K562 (cell line): ENCODE measurements around the gene SULT2B1. TPM values are rescaled to one million over a fixed set of nuclear protein-coding genes. Genes with fewer than 3 reads are reported as not detected.

Experiments
- ATAC-seq: fragments of 200-7000 bp; cut with Tn5 transposase; 3 replicates; pipeline ENCODE4 v1.9.1; 2020; ENCODE audit warnings: moderate library complexity
- BruUV-seq: library from RNA; stranded (reverse); fragments of 400-500 nt; replicated peaks from 2 replicates; lab custom pipeline; 2021; lab: Mats Ljungman, UMichigan
- CTCF ChIA-PET: fragments of 300-600 bp; formaldehyde crosslinking; extraction: SDS; loops from one replicate; lab custom pipeline; 2021; ENCODE audit warnings: low intra/inter-chr PET ratio; lab: Yijun Ruan, JAX
- POLR2A ChIA-PET: fragments of 300-600, 350-650 bp; sonication (Branson Sonifier 250); formaldehyde crosslinking; extraction: SDS; loops from one replicate; lab custom pipeline; 2021; ENCODE audit warnings: antibody characterized with exemption, inconsistent platforms; lab: Yijun Ruan, JAX
- DNase-seq, 4 experiments: peaks; one replicate each; pipeline versions ENCODE4 v3.0.0 to v3.0.0-alpha.2; 2011 to 2018; ENCODE audit warnings: low spot score in 3 of 4, mixed read lengths in 3 of 4; ENCODE audit errors: extremely low read depth in 1 of 4
- FAIRE-seq: peaks from 2 replicates; lab custom pipeline; 2011; peaks lifted over from hg19 to GRCh38; lab: Jason Lieb, UNC
- H2AFZ ChIP-seq: 2 replicates; pipeline ENCODE4 v1.6.0; 2011; ENCODE audit warnings: low read depth, low read length, control low read depth, inconsistent platforms
- H3K27ac ChIP-seq: fragments of 200-600 bp; 3 replicates; pipeline ENCODE4 v1.8.0; 2011; ENCODE audit warnings: low read depth, mild to moderate bottlenecking, control low read depth, inconsistent platforms, low read length, moderate library complexity, mixed read lengths; ENCODE audit errors: extremely low read depth
- H3K27me3 ChIP-seq, 2 experiments: fragments of 300-600 bp in 1 of 2; 2 replicates in 1 of 2; 3 replicates in 1 of 2; pipeline versions ENCODE4 v1.6.0 to v1.8.0; 2011; ENCODE audit warnings: inconsistent platforms in 2 of 2, low read length in 2 of 2, mild to moderate bottlenecking in 1 of 2, mixed read lengths in 1 of 2, moderate library complexity in 1 of 2; ENCODE audit not compliant: control insufficient read depth in 2 of 2, insufficient read depth in 2 of 2
- H3K36me3 ChIP-seq: fragments of 300-600 bp; 3 replicates; pipeline ENCODE4 v1.8.0; 2011; ENCODE audit warnings: mild to moderate bottlenecking, low read length, inconsistent platforms; ENCODE audit not compliant: control insufficient read depth, insufficient read depth
- H3K4me1 ChIP-seq, 2 experiments: fragments of 200-600 bp in 1 of 2; replicated peaks in 1 of 2; 2 replicates in 1 of 2; 3 replicates in 1 of 2; pipeline versions ENCODE4 v1.5.1 to v1.8.0; 2011; ENCODE audit warnings: inconsistent platforms in 2 of 2, low read length in 2 of 2, mild to moderate bottlenecking in 1 of 2, mixed read lengths in 1 of 2, moderate library complexity in 1 of 2; ENCODE audit not compliant: control insufficient read depth in 2 of 2, insufficient read depth in 2 of 2
- H3K4me2 ChIP-seq: 2 replicates; pipeline ENCODE4 v1.6.1; 2011; ENCODE audit warnings: low read length, control low read depth, inconsistent platforms, mixed read lengths; ENCODE audit not compliant: insufficient read depth
- H3K4me3 ChIP-seq: fragments of 200-600 bp; sonication (generic), shearing (Covaris generic); 2 replicates; pipeline ENCODE4 v1.5.1; 2016; ENCODE audit warnings: control low read depth, inconsistent platforms
- H3K79me2 ChIP-seq: fragments of 200-600 bp; 3 replicates; pipeline ENCODE4 v1.8.0; 2011; ENCODE audit warnings: low read length, inconsistent platforms; ENCODE audit not compliant: control insufficient read depth, insufficient read depth
- H3K9ac ChIP-seq, 2 experiments: 2 replicates each; pipeline versions ENCODE4 v1.6.0 to v1.6.1; 2011; ENCODE audit warnings: low read depth in 2 of 2, low read length in 2 of 2, control low read depth in 1 of 2, inconsistent platforms in 1 of 2, mild to moderate bottlenecking in 1 of 2, mixed read lengths in 1 of 2; ENCODE audit not compliant: insufficient read depth in 1 of 2
- H3K9me1 ChIP-seq: one replicate; pipeline ENCODE4 v1.6.0; 2011; ENCODE audit warnings: inconsistent platforms, mild to moderate bottlenecking, low read length, moderate library complexity; ENCODE audit not compliant: control insufficient read depth, insufficient read depth
- H3K9me3 ChIP-seq: replicated peaks from 2 replicates; pipeline ENCODE4 v1.5.1; 2011; ENCODE audit warnings: low read depth, low read length, inconsistent platforms; ENCODE audit not compliant: control insufficient read depth, insufficient read depth
- H4K20me1 ChIP-seq: replicated peaks from 2 replicates; pipeline ENCODE4 v1.6.1; 2011; ENCODE audit warnings: low read length, inconsistent platforms, mixed read lengths; ENCODE audit not compliant: control insufficient read depth, insufficient read depth
- CREB1 ChIP-seq, 2 experiments: sonication (generic) in 1 of 2; formaldehyde crosslinking in 1 of 2; IDR thresholded peaks; 2 replicates each; pipeline versions ENCODE4 v1.6.1 to v1.8.0; 2012 to 2022; ENCODE audit warnings: inconsistent platforms in 1 of 2, mild to moderate bottlenecking in 1 of 2, missing genetic modification reagents in 1 of 2, moderate library complexity in 1 of 2
- E2F4 ChIP-seq: sonication (generic); formaldehyde crosslinking; IDR thresholded peaks from 2 replicates; pipeline ENCODE4 v1.8.0; 2022; ENCODE audit warnings: mild to moderate bottlenecking, low read depth, missing genetic modification reagents
- GABPB1 ChIP-seq: sonication (generic); formaldehyde crosslinking; IDR thresholded peaks from 2 replicates; pipeline ENCODE4 v1.8.0; 2022; ENCODE audit warnings: mild to moderate bottlenecking, missing genetic modification reagents
- MAFF ChIP-seq: IDR thresholded peaks from 2 replicates; pipeline ENCODE4 v1.6.1; 2012; ENCODE audit warnings: low read length, improper control_type of control experiment
- NCOA1 ChIP-seq: fragments of 450-650 bp; IDR thresholded peaks from 2 replicates; pipeline ENCODE4 v1.6.1; 2016; ENCODE audit warnings: low read depth
- RBM14 ChIP-seq: fragments of 200-400 bp; formaldehyde crosslinking; IDR thresholded peaks from 2 replicates; pipeline ENCODE4 v1.6.1; 2018; ENCODE audit warnings: low read depth, mild to moderate bottlenecking, low read length, moderate library complexity, borderline replicate concordance; ENCODE audit not compliant: insufficient read depth
- WHSC1 ChIP-seq: IDR thresholded peaks from one replicate; pipeline ENCODE4 v1.6.1; 2012; ENCODE audit warnings: low read length, control low read depth, inconsistent platforms
- YY1 ChIP-seq, 3 experiments: IDR thresholded peaks; 2 replicates each; pipeline ENCODE4 v1.6.1; 2011; ENCODE audit warnings: low read length in 2 of 3, mild to moderate bottlenecking in 2 of 3, moderate library complexity in 2 of 3, borderline replicate concordance in 1 of 3, control low read depth in 1 of 3, low read depth in 1 of 3; ENCODE audit not compliant: insufficient read depth in 3 of 3, insufficient replicate concordance in 2 of 3, control insufficient read depth in 1 of 3, insufficient read length in 1 of 3; ENCODE audit errors: extremely low read depth in 1 of 3
- ZBTB7A ChIP-seq: IDR thresholded peaks from 2 replicates; pipeline ENCODE4 v1.6.1; 2011; ENCODE audit warnings: low read depth, mild to moderate bottlenecking, low read length, moderate library complexity, borderline replicate concordance; ENCODE audit not compliant: control insufficient read depth
- ZNF143 ChIP-seq: sonication (generic); formaldehyde crosslinking; IDR thresholded peaks from 2 replicates; pipeline ENCODE4 v1.9.0; 2022; ENCODE audit warnings: mild to moderate bottlenecking, missing genetic modification reagents
- ZNF146 ChIP-seq: IDR thresholded peaks from one replicate; pipeline ENCODE4 v1.6.1; 2018; ENCODE audit warnings: missing compliant biosample characterization; ENCODE audit not compliant: unreplicated experiment
- ZNF175 ChIP-seq: fragments of 200-800 bp; sonication (Bioruptor generic); IDR thresholded peaks from 2 replicates; pipeline ENCODE4 v1.6.1; 2016; ENCODE audit warnings: low read depth, mild to moderate bottlenecking, missing genetic modification characterization, missing compliant biosample characterization
- ZNF197 ChIP-seq: fragments of 200-800 bp; sonication (Bioruptor generic); IDR thresholded peaks from 2 replicates; pipeline ENCODE4 v1.6.1; 2016; ENCODE audit warnings: low read depth, missing genetic modification characterization, missing compliant biosample characterization
- ZNF57 ChIP-seq: fragments of 450-650 bp; formaldehyde crosslinking; IDR thresholded peaks from 2 replicates; pipeline ENCODE4 v1.4.0; 2020; ENCODE audit warnings: mild to moderate bottlenecking, moderate library complexity
- ZNF644 ChIP-seq: fragments of 200-800 bp; sonication (Bioruptor generic); IDR thresholded peaks from 2 replicates; pipeline ENCODE4 v1.6.1; 2016; ENCODE audit warnings: low read depth, missing genetic modification characterization, missing compliant biosample characterization
- ZNF79 ChIP-seq: fragments of 250-450 bp; sonication (Bioruptor Pico); IDR thresholded peaks from 2 replicates; pipeline ENCODE4 v1.4.0; 2020; ENCODE audit warnings: low read depth, mild to moderate bottlenecking, moderate library complexity
- WGBS: fragments of 100-300 bp; shearing (Covaris generic); methylation state at CpG from one replicate; pipeline ENCODE4 v1.1.6; 2016; ENCODE audit warnings: low coverage, mixed read lengths; ENCODE audit not compliant: insufficient coverage; ENCODE audit errors: missing lambda C conversion rate; 5-methylcytosine and 5-hydroxymethylcytosine counted together
- in situ Hi-C: fragments of 300-500 bp; cut with MboI; formaldehyde crosslinking; loops from 4 replicates; pipeline ENCODE4 v1.15.0; 2018; ENCODE audit warnings: inconsistent platforms, mixed read lengths
- intact Hi-C: fragments of 100-400 bp; cut with micrococcal nuclease; formaldehyde crosslinking; loops from 2 replicates; pipeline ENCODE4 v1.14.2; 2022
- polyA plus RNA-seq, 8 experiments: library from polyadenylated mRNA; depleted of rRNA in 4 of 8; stranded (reverse) in 5 of 8; unstranded in 3 of 8; fragments of >200 nt; fragmentation: Nextera tagmentation in 2 of 8; fragmentation: Illumina TruSeq in 1 of 8; extraction: Ambion mirVana in 2 of 8; extraction: Trizol in 1 of 8; gene quantifications; 2 replicates each; pipeline versions ENCODE4 v1.2.1 to v1.2.3, GENCODE V29; 2011 to 2014; ENCODE audit warnings: inconsistent platforms in 1 of 8, missing spikeins in 1 of 8
- total RNA-seq, 7 experiments: library from RNA; depleted of rRNA in 6 of 7; stranded (reverse); fragments of >200 nt in 6 of 7; fragmentation: Illumina TruSeq in 2 of 7; extraction: Trizol in 2 of 7; gene quantifications; 2 replicates each; pipeline versions ENCODE4 v1.2.1 to v1.2.3, GENCODE V29; 2011 to 2021; ENCODE audit warnings: low replicate concordance in 1 of 7
- TF ChIP-seq, protein P1 (sequence below): fragments of 200-800 bp; sonication (Bioruptor generic); IDR thresholded peaks from 2 replicates; pipeline ENCODE4 v1.6.1; 2017; ENCODE audit warnings: missing genetic modification characterization, missing compliant biosample characterization

The SULT2B1 gene
- total and polyA plus RNA-seq, 9 of the 15 experiments (the other 6 are each of a cell fraction or from before 2014, with no cell fraction given): 0.09 to 0.62 (median 0.22) TPM; not detected in 2

DNA sequence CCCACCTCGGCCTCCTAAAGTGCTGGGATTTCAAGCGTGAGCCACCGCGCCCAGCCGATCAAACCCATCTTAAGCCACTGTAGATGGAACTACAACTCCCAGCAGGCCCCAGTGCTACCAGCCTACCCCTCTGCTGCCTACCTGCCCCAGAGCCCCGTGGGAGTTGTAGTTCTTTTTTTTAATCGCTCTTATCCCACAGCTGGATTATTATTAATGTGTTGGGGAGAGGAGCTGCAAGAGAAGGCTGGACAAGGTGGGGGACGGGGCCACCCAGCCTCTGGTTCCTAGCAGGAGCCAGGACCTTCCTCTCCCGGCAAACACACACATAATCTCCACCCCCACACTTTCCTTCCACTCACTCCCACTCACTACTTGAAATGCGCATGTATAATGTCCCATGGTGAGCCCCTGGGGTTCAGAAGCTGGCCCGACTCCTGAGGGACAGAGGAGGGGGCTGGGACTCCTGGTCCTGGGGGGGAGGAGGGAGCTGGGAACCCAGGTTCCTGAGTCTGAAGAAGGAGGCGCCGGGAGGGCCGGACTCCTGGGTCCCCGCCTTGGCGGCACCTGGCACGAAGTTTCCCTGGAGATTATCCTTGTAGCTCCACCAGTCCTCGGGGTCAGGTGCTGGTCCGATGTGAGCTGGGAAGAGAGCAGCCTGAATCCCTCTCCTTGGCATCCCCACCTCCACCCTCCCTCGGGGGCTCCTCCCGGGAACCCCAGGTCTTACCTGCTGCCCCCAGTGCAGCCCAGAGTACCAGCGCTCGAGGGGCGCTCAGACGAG lies 93.1 kb downstream of the SULT2B1 start:
- DNase-seq (peak; percentile 52 to 87 (median 65)), FAIRE-seq (peak; percentile 83), ATAC-seq (peak; percentile 72)
- Histone ChIP-seq H3K79me2 (peaks cover under 1% of the 10 kb centered on the region; the same call in 1 of the 3 replicates), H3K4me1 (peaks cover 21 to 38% of the 10 kb centered on the region in 2 experiments; a peak in 4 of 5 replicates), H3K4me2 (peak overlapping the region; percentile 84), H2AFZ (peak overlapping the region; percentile 95), H3K9me1 (no peaks in the 10 kb centered on the region), H3K36me3 (no peaks in the 10 kb centered on the region), H3K27me3 (no peaks in the 10 kb centered on the region), H4K20me1 (no peaks in the 10 kb centered on the region), H3K9me3 (no peaks in the 10 kb centered on the region), H3K4me3 (peak overlapping the region; percentile 56), H3K9ac (peak overlapping the region; percentile 43 to 87), H3K27ac (no peak overlapping the region)
- 6% methylated on average over 14 of the region's 25 CpGs for WGBS
- ChIA-PET CTCF (interaction anchor here (0.8 to 0.9 kb wide), 2 partner anchors 94 to 192 kb away, joined by 4 to 6 read pairs; no protein-coding TSS in a partner anchor), POLR2A (interaction anchor here (0.5 to 1.3 kb wide), 11 partner anchors 11 to 945 kb away, joined by 3 to 7 read pairs (median 3); partner anchors contain the start of gene PPP1R15A)
- no TSS peak for BruUV-seq
- in situ Hi-C loops: loop anchor here (5.0 to 10.0 kb wide), 4 partner anchors 97 to 330 kb away; partner anchors contain the start of genes HSD17B14 and RASIP1
- intact Hi-C loops: loop anchor here (5.0 kb wide), 1 partner anchor 92 kb away; no protein-coding TSS in a partner anchor
- no peak for TF ChIP-seq E2F4
- TF ChIP-seq ZNF175: 0 out of 2 replicates have a peak, but pooled peaks have one; percentile 67
- peak; percentile 96 for TF ChIP-seq ZNF644 (tag)
- TF ChIP-seq, protein P1, sequence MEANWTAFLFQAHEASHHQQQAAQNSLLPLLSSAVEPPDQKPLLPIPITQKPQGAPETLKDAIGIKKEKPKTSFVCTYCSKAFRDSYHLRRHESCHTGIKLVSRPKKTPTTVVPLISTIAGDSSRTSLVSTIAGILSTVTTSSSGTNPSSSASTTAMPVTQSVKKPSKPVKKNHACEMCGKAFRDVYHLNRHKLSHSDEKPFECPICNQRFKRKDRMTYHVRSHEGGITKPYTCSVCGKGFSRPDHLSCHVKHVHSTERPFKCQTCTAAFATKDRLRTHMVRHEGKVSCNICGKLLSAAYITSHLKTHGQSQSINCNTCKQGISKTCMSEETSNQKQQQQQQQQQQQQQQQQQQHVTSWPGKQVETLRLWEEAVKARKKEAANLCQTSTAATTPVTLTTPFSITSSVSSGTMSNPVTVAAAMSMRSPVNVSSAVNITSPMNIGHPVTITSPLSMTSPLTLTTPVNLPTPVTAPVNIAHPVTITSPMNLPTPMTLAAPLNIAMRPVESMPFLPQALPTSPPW (CRISPR knock-in tag): peak; percentile 75
- peak in 1 of 3 experiments; percentile 29 for TF ChIP-seq YY1 (IDR thresholded peaks at IDR 0.05; ENCODE audit: borderline replicate concordance in 1 of 3, control insufficient read depth in 1 of 3, extremely low read depth in 1 of 3, insufficient read depth in 3 of 3, insufficient read length in 1 of 3, insufficient replicate concordance in 2 of 3, low read depth in 1 of 3, low read length in 2 of 3)
- 0 out of 2 replicates have a peak, but pooled peaks have one; percentile 15 for TF ChIP-seq CREB1 (IDR thresholded peaks at IDR 0.05)
- no peak for TF ChIP-seq CREB1 (CRISPR knock-in tag; IDR thresholded peaks at IDR 0.05)
- TF ChIP-seq ZNF146: no peak
- no peak for TF ChIP-seq ZNF57 (CRISPR knock-in tag)
- TF ChIP-seq ZNF143: peak; percentile 100
- no peak for TF ChIP-seq ZNF79 (CRISPR knock-in tag)
- TF ChIP-seq NCOA1: no peak
- peak; percentile 59; the same call in 1 of the 2 replicates for TF ChIP-seq GABPB1 (CRISPR knock-in tag)
- TF ChIP-seq ZBTB7A: no peak; the same call in 1 of the 2 replicates
- TF ChIP-seq MAFF: peak; percentile 11; the same call in 1 of the 2 replicates
- TF ChIP-seq WHSC1: no peak
- TF ChIP-seq ZNF197: peak; percentile 96
- TF ChIP-seq RBM14: no peak
